ENCODE data around the gene ADAM22. TPM values are rescaled to one million over a fixed set of nuclear protein-coding genes. Genes with fewer than 3 reads are reported as not detected.
A peak's percentile ranks its signal among the peaks of the same experiment; 100 is the strongest.

ADAM22 gene
- total and polyA plus RNA-seq, 2 donors from 2014 or later = 2.2 to 7.9 TPM

DNA sequence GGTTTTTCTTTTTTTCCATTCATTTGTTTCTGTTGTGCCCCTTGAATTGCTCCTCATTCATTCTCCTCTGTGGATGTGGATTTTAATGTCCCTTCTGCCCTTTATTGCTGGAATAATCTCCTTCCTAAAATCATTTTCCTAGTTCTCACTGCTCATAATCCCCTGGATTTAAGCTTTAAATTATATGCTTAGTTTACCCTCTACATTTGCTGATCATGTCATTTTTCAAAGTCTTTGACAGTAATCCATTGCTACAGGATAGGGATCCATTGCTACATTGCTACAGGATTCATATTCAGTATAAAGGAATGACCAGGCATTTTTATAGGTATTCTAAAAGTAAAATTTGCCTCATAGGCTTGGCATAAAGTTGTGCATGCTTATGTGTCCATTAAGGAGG lies 14.3 kb downstream of the ADAM22 start:
- H3K9ac ChIP-seq (ENCODE audit: low read length in 3 of 3) = no peak overlapping the region
- no peak overlapping the region for H3K4me3 ChIP-seq (ENCODE audit: low read length in 3 of 3)
- H3K27me3 ChIP-seq (ENCODE audit: control insufficient read depth, insufficient read depth, low read length) = no peaks in the 10 kb centered on the region
- H3K36me3 ChIP-seq (ENCODE audit: control insufficient read depth in 2 of 3, insufficient read depth in 3 of 3, low read length in 3 of 3) = no peaks in the 10 kb centered on the region
- no peak for DNase-seq
- no peak overlapping the region for H3K27ac ChIP-seq (ENCODE audit: low read depth in 2 of 2, low read length in 2 of 2)
- intact Hi-C loops (cut with DNase I) = no loop called here
- FAIRE-seq = no peak
- TF ChIP-seq, protein P1, sequence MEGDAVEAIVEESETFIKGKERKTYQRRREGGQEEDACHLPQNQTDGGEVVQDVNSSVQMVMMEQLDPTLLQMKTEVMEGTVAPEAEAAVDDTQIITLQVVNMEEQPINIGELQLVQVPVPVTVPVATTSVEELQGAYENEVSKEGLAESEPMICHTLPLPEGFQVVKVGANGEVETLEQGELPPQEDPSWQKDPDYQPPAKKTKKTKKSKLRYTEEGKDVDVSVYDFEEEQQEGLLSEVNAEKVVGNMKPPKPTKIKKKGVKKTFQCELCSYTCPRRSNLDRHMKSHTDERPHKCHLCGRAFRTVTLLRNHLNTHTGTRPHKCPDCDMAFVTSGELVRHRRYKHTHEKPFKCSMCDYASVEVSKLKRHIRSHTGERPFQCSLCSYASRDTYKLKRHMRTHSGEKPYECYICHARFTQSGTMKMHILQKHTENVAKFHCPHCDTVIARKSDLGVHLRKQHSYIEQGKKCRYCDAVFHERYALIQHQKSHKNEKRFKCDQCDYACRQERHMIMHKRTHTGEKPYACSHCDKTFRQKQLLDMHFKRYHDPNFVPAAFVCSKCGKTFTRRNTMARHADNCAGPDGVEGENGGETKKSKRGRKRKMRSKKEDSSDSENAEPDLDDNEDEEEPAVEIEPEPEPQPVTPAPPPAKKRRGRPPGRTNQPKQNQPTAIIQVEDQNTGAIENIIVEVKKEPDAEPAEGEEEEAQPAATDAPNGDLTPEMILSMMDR (IDR thresholded peaks at IDR 0.05; ENCODE audit: borderline replicate concordance, extremely low read depth, insufficient read depth) = no peak
- no peaks in the 10 kb centered on the region for H3K9me3 ChIP-seq (ENCODE audit: control insufficient read depth in 2 of 3, insufficient read depth in 1 of 3, low read length in 3 of 3)
- H3K4me1 ChIP-seq (ENCODE audit: control insufficient read depth in 2 of 3, insufficient read depth in 2 of 3, low read depth in 1 of 3, low read length in 3 of 3) = no peaks in the 10 kb centered on the region

DNA sequence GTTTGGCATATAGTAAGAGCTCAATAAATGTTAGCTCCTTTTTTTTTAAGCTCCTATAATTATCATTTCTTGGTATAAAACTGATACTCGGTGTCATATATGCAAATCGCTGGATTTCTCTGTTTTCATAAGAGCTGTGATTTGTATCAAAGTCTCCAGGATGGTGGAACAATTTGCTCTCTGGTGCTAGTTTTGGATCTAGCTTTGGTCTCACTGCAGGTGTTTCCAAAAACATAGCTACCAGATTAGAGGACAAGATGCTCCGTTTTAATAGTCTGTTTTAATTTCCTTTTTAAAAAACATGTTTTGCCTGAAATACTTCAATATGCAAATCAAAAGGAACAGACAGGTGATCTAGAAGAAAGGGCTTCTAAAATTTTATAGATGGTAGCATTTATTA lies 25.3 kb downstream of the ADAM22 start:
- no peak overlapping the region for H3K9ac ChIP-seq (ENCODE audit: low read length in 3 of 3)
- intact Hi-C loops (cut with DNase I) = no loop called here
- no peaks in the 10 kb centered on the region for H3K9me3 ChIP-seq (ENCODE audit: control insufficient read depth in 2 of 3, insufficient read depth in 1 of 3, low read length in 3 of 3)
- H3K36me3 ChIP-seq (ENCODE audit: control insufficient read depth in 2 of 3, insufficient read depth in 3 of 3, low read length in 3 of 3) = no peaks in the 10 kb centered on the region
- peaks cover 0 to 3% (median 0%) of the 10 kb centered on the region in 3 donors for H3K4me1 ChIP-seq (ENCODE audit: control insufficient read depth in 2 of 3, insufficient read depth in 2 of 3, low read depth in 1 of 3, low read length in 3 of 3)
- no peak overlapping the region for H3K27ac ChIP-seq (ENCODE audit: low read depth in 2 of 2, low read length in 2 of 2)
- H3K27me3 ChIP-seq (ENCODE audit: control insufficient read depth, insufficient read depth, low read length) = no peaks in the 10 kb centered on the region
- FAIRE-seq (no peak), DNase-seq (no peak)
- TF ChIP-seq, protein P1 (IDR thresholded peaks at IDR 0.05; ENCODE audit: borderline replicate concordance, extremely low read depth, insufficient read depth) = no peak
- no peak overlapping the region for H3K4me3 ChIP-seq (ENCODE audit: low read length in 3 of 3)

DNA sequence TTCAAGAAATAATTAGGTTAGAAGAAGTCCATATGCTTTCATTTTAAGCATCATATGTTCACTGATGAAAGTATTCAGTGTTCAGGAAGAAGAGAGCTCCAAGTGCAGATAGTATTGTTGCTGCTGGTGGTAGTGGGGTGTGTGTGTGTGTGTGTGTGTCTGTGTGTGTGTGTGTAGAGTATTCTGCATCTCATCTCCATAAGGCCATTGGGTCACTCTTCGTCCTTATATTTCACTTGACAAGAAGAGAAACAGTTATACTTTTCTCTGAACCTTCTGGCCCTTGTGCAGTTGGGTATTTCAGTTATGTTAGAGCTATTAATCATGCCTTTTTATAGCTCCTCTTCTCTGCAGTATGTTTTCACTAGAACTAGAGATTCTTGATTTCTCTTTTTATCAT lies 26.2 kb downstream of the ADAM22 start:
- Histone ChIP-seq H3K9ac (ENCODE audit: low read length in 3 of 3) (peak overlapping the region in 1 of 3 donors; percentile 24), H3K27me3 (ENCODE audit: control insufficient read depth, insufficient read depth, low read length) (no peaks in the 10 kb centered on the region), H3K27ac (ENCODE audit: low read depth in 2 of 2, low read length in 2 of 2) (no peak overlapping the region), H3K36me3 (ENCODE audit: control insufficient read depth in 2 of 3, insufficient read depth in 3 of 3, low read length in 3 of 3) (no peaks in the 10 kb centered on the region), H3K4me1 (ENCODE audit: control insufficient read depth in 2 of 3, insufficient read depth in 2 of 3, low read depth in 1 of 3, low read length in 3 of 3) (peaks cover 0 to 3% (median 0%) of the 10 kb centered on the region in 3 donors), H3K4me3 (ENCODE audit: low read length in 3 of 3) (no peak overlapping the region), H3K9me3 (ENCODE audit: control insufficient read depth in 2 of 3, insufficient read depth in 1 of 3, low read length in 3 of 3) (no peaks in the 10 kb centered on the region)
- DNase-seq = peak in 2 of 5 donors; percentile 36 to 61
- no peak for FAIRE-seq
- intact Hi-C loops (cut with DNase I) = no loop called here
- TF ChIP-seq, protein P1 (IDR thresholded peaks at IDR 0.05; ENCODE audit: borderline replicate concordance, extremely low read depth, insufficient read depth) = no peak

DNA sequence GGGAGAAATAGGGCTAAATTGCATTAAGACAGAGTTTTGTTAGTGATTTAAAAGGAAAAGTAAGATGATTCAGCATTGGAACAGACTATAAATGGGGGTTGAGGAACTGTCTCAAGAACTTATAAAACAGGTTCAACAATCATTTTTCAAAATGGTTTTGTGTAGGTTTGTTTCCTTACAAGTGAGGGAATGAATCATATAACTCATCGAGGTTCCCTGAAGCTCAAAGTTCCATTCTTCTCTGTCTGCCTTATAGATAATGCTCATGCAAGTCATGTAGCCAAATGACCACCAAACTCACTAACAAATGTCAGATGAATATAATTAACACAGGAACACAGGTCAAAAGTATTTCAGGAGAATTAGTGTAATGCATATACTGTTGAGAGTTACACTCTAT lies 27.7 kb downstream of the ADAM22 start:
- no peak overlapping the region for H3K4me3 ChIP-seq (ENCODE audit: low read length in 3 of 3)
- intact Hi-C loops (cut with DNase I) = no loop called here
- H3K9ac ChIP-seq (ENCODE audit: low read length in 3 of 3) = no peak overlapping the region
- no peaks in the 10 kb centered on the region for H3K36me3 ChIP-seq (ENCODE audit: control insufficient read depth in 2 of 3, insufficient read depth in 3 of 3, low read length in 3 of 3)
- H3K27me3 ChIP-seq (ENCODE audit: control insufficient read depth, insufficient read depth, low read length) = no peaks in the 10 kb centered on the region
- FAIRE-seq (no peak), DNase-seq (no peak)
- no peak overlapping the region for H3K27ac ChIP-seq (ENCODE audit: low read depth in 2 of 2, low read length in 2 of 2)
- H3K9me3 ChIP-seq (ENCODE audit: control insufficient read depth in 2 of 3, insufficient read depth in 1 of 3, low read length in 3 of 3) = no peaks in the 10 kb centered on the region
- TF ChIP-seq, protein P1 (IDR thresholded peaks at IDR 0.05; ENCODE audit: borderline replicate concordance, extremely low read depth, insufficient read depth) = no peak
- peaks cover 0 to 3% (median 0%) of the 10 kb centered on the region in 3 donors for H3K4me1 ChIP-seq (ENCODE audit: control insufficient read depth in 2 of 3, insufficient read depth in 2 of 3, low read depth in 1 of 3, low read length in 3 of 3)

Measured in kidney (tissue), 14 donors.